AG20443 (cell line): Measurements from ENCODE around the gene PPEF1.

Source experiments
- DNase-seq: peaks from one replicate; pipeline ENCODE4 v3.0.0; 2012; ENCODE audit warnings: low spot score, mixed read lengths

The PPEF1 gene, protein sequence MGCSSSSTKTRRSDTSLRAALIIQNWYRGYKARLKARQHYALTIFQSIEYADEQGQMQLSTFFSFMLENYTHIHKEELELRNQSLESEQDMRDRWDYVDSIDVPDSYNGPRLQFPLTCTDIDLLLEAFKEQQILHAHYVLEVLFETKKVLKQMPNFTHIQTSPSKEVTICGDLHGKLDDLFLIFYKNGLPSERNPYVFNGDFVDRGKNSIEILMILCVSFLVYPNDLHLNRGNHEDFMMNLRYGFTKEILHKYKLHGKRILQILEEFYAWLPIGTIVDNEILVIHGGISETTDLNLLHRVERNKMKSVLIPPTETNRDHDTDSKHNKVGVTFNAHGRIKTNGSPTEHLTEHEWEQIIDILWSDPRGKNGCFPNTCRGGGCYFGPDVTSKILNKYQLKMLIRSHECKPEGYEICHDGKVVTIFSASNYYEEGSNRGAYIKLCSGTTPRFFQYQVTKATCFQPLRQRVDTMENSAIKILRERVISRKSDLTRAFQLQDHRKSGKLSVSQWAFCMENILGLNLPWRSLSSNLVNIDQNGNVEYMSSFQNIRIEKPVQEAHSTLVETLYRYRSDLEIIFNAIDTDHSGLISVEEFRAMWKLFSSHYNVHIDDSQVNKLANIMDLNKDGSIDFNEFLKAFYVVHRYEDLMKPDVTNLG

DNA sequence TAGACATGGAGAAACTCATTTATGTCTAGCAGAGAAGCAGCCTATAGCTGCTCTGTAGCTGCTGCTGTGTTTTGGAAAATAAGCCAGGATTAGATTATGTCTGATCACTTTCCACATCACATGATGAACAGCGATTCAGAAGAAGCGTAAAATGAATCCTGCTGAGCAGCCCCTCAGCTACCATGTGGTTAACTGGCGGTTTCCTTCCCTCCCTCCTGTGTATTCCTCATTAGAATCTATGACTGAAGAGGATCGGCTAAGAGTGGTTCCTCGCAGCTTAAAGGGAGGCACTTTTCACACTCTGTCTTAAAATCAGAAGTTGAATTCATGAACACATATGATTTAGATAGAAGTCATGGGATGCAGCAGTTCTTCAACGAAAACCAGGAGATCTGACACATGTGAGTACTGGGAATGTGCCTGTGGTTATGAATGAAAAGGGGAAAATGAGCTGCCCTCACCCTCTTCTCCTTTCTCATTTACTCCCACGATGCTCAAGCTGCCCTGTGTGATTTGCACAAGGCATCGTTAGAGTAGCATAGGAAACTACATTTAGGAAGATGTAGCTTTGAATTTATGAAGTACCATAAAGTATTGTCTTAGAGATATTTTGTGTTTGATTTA, at the start of gene PPEF1:
PPEF1 (plus strand) TSS at position 220 of the 624 bp plus-strand sequence; CDS start at position 356, 136 bp downstream.
- peak; percentile 15 for DNase-seq

DNA sequence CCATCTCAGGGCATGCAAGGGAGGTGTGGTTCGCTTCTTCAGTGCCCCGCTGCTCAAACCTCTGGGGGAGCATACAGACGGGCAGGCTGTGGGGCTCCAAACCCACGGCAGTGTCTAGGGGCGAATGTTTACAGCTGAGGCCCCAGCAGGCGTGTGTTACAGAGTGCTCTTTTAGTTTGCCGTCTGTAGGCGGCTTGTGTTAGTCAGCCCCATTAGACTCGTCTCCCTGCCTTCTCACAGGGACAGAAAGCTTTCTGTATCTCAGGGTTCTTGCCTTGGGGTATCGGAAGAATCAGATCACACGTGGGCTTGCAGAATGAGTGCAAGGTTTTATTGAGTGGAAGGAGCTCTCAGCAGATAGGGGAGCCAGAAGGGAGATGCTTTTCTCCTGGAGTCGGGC, 46.2 kb upstream of the PPEF1 start:
- DNase-seq, result no peak

DNA sequence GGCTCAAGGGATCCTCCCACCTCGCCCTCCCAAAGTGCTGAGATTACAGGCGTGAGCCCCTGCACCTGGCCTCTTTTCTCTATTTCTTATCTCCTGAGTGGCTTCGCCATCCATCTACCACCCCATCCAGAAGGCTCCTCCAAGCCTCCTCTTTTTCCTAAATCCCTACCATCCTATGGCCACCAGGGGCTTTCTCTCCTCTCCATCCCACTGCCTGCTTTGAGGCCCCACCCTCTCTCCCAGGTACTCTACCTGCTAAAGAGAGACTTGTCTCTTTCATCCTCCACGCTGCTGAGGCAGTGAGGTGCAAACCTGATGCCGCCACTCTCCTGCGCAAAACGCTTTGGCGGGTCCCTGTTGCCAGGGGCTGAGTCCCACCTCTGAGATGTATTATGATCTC, 42.5 kb upstream of the PPEF1 start:
- no peak for DNase-seq

DNA sequence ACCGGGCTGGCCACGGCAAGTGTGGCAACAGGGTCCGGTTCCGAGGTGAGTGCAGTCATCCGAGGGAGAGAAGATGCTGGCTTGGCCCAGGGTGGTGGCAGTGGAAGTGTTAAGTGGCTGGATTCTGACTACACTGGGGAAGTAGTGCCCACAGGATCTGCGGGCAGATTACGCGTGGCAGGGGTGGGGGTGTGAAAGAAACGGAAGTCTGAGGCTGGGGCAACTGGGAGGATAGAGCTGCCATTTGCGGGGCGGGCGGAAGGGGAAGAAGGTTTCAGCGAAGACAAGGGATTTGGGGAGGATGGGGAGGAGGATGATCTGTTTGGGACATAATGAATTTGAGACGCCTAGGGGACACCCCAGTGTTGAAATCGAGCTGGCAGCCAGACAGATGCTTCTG, 40.8 kb upstream of the PPEF1 start:
- no peak for DNase-seq

- peak; percentile 11 for DNase-seq
Observed at GRCh38 chrX:18668071-18668835, 39.2 kb upstream of the PPEF1 start.

DNA sequence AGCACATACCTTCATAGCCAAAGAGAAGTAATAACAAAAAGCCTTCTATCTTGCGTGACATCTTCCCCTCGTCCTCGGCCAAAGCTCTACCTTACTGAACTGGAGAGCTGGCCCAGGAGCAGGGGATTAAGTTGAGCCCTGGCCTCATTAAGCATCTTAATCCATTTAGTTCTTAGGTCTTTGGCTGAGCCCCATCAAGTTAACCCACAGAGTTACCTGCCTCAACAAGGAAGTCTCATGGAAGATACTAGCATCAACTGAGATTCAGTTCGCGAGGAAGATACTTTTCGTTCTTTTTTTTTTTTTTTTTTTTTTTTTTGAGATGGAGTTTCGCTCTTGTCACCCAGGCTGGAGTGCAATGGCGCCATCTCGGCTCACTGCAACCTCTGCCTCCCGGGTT, 35.4 kb upstream of the PPEF1 start, which contains the start of gene RS1:
RS1 (minus strand) TSS at position 101 of the 400 bp plus-strand sequence; CDS start at position 61, 40 bp downstream.
- DNase-seq, result no peak

DNA sequence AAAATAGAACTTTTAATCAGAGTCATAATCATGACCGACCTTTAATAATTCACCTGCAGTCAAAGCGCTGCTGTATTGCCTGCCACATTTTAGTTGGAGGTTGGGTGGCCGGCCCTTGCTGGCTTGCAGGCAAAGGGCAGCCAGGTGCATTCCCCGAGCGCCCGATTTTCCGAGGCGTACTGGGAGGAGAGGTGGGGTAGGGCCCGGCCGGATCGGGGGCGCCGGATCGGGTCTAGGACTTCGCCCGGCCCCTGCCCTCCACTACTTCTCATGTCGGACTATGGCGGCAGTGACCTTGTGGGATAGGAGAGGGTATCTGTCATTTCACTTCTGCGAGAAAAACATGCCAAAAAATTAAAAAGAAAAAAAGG, 33.0 kb upstream of the PPEF1 start:
- peak; percentile 11 for DNase-seq

DNA sequence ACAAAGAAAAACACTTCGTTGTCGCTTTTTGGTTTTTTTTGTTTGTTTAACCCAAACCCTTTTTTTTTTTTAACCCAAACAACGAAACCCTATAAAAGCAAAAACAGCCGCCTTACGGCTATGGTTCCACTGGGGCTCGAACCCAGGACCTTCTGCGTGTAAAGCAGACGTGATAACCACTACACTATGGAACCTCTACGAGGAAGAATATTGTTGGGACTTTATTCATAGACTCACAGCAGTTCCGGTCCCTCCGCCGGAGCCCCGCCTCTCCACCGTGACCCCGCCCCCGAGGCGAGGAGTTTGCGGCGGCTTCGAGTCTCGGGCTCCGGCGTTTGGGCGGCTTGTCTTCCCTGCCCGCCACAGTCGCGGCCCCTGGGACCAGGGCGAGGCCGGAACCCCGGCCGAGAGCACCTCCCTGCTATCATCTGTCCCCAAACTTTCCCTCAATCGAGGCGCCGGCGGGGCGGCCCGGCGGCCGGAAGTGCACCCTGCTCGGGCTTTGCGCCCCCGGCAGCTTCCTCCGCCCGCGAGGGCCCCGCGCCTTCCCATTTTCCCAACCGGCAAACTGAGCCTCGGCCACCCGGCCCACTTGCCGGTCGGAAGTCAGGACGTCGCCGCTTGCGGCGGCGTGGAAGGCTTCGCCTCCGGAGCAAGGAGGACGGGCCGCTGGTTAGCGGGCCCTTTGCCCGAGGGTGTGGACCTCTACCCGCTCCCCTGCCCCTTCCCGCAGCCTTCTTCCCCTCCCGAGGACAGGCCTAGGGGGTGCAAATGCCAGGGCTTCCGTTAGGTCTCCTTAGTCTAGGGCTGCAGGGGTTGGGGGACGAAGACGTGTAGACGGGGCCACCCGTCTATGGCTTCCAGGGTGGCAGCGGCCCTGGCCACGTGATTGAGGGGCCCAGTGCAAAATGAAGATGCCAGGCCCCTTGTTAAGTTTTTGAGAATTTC, 32.4 kb upstream of the PPEF1 start:
- peak; percentile 89 for DNase-seq

- no peak for DNase-seq
Observed at GRCh38 chrX:18676050-18676449, 31.4 kb upstream of the PPEF1 start.

DNA sequence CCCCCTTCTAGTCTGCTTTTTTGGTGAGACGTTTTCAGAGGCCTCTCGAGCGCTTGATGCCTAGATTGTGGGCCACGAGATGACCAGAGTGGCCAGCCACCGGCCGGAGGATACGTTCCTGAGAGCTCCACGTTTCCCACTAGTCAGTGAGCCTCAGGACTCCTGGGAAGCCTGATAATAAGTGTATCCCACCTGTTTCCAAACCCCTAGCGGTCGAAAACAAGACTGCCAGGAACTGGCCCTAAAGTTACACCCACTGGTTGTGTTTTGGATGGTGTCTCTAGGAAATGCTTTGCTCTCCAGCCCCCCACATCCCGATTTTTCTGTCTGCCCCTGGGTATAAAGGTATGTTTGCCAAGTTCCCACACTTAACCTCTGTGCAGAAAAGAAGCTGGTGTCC, 31.0 kb upstream of the PPEF1 start:
- DNase-seq, result peak; percentile 16

GRCh38 chrX:18677161-18677869, 30.1 kb upstream of the PPEF1 start:
- no peak for DNase-seq

- no peak for DNase-seq
Observed at GRCh38 chrX:18681996-18682395, 25.4 kb upstream of the PPEF1 start.

- DNase-seq, result no peak
Observed at GRCh38 chrX:18682979-18683387, 24.5 kb upstream of the PPEF1 start.

GRCh38 chrX:18687856-18688495, 19.5 kb upstream of the PPEF1 start:
- DNase-seq, result no peak

GRCh38 chrX:18691431-18691830, 16.0 kb upstream of the PPEF1 start:
- no peak for DNase-seq

DNA sequence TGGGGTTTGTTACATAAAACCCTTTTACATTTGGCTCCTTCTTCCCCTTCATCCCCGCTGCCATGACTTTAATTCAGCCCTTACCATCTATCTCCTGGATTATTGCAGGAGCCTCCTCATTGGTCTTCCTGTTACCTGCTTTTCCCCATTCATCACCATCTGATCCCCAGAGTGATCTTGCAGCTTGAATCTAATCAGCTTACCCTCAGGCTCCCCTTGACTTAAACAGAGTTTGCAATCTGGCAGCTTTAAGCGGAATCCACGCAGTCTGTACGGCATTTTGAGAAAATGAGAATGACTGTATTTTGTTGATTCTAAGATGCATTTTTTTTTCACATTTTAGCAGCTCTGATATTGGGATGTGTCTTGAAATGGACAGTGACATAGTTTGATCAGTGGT, 14.9 kb upstream of the PPEF1 start:
- DNase-seq, result no peak

- DNase-seq, result no peak
Observed at GRCh38 chrX:18696653-18697052, 10.8 kb upstream of the PPEF1 start.

GRCh38 chrX:18698737-18699650, 8.5 kb upstream of the PPEF1 start:
- no peak for DNase-seq
